Measurements from ENCODE around the gene PTPRT.

- TF ChIP-seq POLR2AphosphoS5 (IDR thresholded peaks at IDR 0.05; ENCODE audit: low read depth, low read length) (no peak), POLR2A (IDR thresholded peaks at IDR 0.05; ENCODE audit: low read depth, low read length) (no peak), TAF1 (IDR thresholded peaks at IDR 0.05; ENCODE audit: borderline replicate concordance, low read depth, low read length) (no peak)
Observed at GRCh38 chr20:43057317-43057716, 132.4 kb downstream of the PTPRT start.

All from GM12892 (cell line).